Measurements from ENCODE around the gene MED8.

MED8 gene

DNA sequence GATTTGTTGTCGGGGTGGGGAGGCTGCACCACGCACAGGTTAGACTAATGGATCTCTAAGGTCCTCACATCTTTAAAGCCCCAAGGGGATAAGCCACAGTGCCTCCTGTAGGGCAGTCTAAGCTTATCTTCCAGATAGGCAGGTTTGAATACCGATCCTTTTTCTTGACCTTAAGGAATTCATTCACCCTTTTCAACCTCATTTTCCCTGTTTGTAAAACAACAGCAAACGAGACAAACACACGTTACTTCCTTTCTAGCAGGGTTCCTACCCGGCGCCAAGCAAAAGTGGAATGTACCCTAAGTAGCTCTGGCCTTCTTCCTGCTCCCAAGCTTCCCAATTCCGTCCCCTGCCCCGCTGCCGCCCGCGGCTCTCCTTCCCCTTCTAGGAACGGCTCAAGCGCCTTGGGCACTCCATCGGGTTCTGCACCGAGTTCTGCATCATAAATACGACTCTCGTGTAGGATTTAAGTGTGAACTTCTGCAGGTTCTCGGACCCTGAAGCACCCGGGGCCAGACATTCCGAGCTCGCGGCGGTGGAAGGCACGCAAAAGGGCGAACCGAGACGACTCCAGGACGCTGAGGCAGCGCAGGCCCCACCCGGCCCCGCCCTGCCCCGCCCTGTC, 31.4 kb downstream of the MED8 start:
- peak; percentile 39 for DNase-seq

- no peak for DNase-seq
Observed at GRCh38 chr1:43357251-43357650, 32.3 kb downstream of the MED8 start.

DNA sequence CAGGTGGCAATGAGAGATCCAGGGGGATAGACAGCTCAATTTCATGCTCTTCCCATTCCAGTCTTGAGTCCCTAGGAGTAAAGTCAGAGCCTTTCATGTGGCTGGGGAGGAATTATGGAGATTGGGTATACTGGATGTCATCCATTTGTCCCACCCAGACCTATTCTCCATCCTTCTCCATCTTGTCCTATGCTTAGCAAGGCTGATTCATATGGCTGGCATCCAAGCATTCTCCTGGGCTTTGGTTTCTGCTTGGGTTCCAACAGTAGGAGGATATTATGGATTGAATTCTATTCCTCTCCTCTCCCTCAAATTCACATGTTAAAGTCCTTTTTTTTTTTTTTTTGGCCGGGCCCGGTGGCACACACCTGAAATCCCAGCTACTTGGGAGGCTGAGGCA, 34.7 kb downstream of the MED8 start:
- no peak for DNase-seq

GRCh38 chr1:43354471-43354870, 35.1 kb downstream of the MED8 start:
- no peak for DNase-seq

DNA sequence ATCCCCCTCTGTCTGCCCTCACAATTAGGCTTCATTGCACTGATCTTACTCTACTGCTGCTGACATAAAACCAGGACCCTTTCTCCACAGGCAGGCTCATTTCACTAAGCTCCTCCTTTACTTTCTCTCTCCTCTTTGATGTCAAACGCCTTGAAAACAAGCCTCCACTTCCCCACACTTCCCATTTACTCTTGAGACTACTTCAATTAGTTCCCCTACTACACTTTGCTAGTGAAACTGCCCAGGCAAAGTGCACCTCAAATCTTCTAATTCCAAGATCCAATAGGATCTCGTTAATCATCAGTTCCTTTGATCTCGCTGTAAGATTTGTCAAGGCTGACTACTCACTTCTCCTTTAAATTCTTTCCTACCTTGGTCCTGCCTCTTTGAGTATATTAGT, 36.7 kb downstream of the MED8 start:
- DNase-seq: no peak

DNA sequence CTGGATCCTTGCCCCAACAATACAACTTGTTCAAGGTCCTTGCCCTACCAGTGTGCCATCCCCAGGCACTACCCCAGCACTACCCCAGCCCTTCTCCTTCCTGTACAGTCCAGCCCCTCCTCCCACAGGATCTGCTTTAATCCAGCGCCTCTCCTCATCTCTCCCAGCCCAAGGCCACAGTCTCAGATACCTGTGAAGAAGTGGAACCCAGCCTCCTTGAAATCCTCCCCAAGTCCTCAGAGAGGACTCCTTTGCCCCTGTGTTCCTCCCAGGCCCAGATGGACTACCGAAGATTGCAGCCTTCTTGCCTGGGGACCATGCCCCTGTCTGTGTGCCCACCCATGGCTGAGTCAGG, 37.3 kb downstream of the MED8 start:
- no peak for DNase-seq

DNA sequence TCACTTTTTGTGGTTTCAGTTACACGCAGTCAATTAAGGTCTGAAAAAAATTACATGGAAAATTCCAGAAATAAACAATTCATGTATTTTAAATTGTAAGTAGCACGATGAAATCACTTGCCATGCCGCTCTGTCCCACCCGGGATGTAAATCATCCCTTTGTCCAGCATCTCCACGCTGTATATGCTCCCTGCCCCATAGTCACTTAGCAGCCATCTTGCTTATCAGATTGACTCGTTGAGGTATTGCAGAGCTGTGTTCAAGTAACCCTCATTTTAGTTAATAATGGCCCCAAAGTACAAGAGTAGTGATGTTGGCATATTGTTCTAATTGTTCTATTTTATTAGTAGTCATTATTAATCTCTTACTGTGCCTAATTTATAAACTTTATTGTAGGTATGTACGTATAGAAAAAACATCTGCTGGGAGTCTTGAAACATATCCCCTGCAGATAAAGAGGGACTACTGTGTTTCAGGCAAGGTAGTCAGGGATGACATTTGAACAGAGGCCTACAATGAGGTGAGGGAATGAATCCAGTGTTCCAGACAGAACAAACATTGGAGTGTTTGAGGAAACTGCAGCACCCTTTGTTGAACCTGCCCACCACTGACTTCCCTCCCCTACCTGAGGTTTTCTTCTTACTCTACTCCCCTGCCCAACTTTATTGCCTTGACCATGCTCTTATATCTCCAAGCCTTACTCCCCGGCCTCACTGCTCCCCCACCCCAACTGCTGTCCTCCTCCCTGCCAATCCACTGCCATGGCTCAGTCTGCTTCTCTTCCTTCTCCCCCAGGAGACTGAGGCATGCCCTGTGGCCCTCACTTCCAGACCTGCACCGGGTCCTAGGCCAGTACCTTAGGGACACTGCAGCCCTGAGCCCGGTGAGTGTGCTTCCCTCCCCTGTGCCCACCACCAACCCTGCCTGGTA, 37.9 kb downstream of the MED8 start:
- no peak for DNase-seq

GRCh38 chr1:43350976-43351375, 38.6 kb downstream of the MED8 start:
- DNase-seq: no peak

- no peak for DNase-seq
Observed at GRCh38 chr1:43349594-43350306, 39.9 kb downstream of the MED8 start.

DNA sequence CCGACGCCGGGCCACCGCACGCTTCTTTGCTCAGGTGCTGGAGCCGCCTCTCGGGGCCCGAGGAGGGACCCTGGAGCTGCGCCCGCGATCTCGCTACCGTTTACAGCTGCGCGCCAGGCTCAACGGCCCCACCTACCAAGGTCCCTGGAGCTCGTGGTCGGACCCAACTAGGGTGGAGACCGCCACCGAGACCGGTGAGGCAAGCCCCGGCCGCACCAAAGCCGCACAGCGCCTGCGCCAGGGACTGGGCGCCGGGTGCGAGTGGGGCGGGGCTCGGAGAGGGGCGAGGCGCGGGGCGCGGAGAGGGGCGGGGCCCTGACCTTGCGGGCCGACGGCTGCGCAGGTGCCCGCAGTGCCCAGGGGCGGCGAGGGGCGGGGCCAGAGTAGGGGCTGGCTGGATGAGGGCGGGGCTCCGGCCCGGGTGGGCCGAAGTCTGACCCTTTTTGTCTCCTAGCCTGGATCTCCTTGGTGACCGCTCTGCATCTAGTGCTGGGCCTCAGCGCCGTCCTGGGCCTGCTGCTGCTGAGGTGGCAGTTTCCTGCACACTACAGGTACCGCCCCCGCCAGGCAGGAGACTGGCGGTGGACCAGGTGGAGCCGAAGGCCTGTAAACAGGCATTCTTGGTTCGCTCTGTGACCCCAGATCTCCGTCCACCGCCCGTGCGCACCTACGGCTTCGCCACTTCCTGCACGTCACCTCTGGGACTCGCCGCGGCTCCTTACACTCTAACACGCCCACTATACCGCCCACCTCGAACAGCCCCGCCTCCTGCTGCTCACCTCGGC, 40.6 kb downstream of the MED8 start:
- peak; percentile 84 for DNase-seq

DNA sequence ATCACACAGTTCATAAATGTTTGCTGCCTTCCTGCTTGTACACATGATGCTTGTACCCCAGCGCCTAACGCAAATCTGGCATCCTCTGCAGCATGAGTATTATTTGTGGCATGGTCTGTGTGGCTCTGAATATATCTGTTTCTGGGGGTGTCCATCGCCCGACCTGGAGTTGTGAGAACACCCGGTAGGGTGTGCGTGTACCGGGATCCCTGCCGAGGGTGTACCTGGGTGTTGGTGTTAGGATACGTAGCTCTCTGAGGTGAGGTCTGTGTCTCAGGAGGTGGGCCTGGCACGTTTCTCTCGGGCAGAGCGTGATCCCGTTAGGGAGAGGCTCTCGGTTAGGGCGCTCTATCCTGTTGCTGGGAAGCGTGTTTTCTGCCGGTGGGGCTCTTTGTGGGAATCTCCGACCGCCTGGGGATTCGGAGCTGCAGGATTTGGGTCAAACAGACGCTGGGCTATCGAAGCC, 41.2 kb downstream of the MED8 start:
- DNase-seq: no peak

- no peak for DNase-seq
Observed at GRCh38 chr1:43346636-43347035, 43.0 kb downstream of the MED8 start.

DNA sequence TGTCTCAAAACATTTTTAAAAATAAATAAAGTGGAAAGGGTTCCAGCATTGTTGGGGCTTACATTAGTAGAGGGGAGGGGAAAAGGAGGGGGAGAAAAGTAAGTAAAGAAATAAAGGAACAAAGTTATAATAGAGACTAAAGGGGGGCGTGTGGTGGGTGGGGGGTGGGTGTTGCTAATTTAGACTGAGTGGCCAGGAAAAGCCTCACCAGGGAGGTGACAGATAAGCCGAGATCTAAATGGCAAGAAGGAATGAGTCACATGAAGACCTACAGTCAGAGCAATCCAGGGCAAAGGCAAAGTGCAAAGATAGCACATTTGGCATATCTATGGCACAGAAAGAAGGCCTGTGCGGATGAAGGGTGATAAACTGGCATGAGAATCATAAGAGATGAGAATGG, 44.5 kb downstream of the MED8 start:
- no peak for DNase-seq

GRCh38 chr1:43344267-43344850, 45.2 kb downstream of the MED8 start:
- DNase-seq: no peak

DNA sequence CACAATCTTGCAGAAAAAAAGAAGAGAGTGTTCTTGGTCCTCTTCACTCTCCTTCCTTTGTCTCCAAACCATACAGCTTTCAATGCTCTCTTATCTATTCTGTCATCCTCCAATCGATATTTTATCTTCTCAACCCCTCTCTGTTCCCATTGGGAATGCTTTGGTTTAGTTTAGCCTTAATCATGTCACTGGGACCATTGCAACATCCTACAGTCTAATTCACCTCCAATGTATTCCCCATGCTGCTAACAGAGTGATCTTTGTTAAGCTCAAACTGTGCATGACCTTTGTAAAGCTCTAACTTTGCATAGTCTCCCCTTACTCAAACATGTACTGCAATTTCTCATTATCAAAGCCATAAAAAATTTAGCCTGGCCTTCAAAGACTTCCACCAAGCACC, 49.0 kb downstream of the MED8 start:
- no peak for DNase-seq

GRCh38 chr1:43339584-43340232, 49.9 kb downstream of the MED8 start:
- DNase-seq: no peak

DNA sequence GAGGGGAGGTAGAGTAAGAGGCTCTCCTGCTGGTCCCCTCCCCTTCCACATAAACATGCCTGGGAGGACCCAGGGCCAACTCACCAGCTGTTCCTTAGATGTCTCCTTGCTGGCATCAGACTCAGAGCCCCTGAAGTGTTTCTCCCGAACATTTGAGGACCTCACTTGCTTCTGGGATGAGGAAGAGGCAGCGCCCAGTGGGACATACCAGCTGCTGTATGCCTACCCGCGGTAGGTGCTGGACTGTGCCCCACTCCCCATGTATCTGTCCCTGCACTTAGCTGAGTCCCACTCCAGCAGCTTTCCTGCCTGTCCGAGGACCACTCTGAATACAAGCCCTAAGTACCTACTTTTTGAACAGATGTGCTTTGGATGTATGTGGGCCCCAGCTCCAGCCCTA, 51.6 kb downstream of the MED8 start:
- DNase-seq: no peak

GRCh38 chr1:43337588-43337987, 52.0 kb downstream of the MED8 start, which contains the start of gene MPL:
Gene MPL (plus strand): TSS chr1:43337818. CDS start chr1:43337849, 31 bp downstream.
- DNase-seq: no peak

GRCh38 chr1:43334453-43335205, 55.0 kb downstream of the MED8 start:
- DNase-seq: no peak
